ACHN (cell line): ENCODE data around the gene STXBP1.
A peak's percentile ranks its signal among the peaks of the same experiment; 100 is the strongest.

Source experiments
- DNase-seq: peaks from one replicate; pipeline ENCODE4 v3.0.0-alpha.2; 2015
- in situ Hi-C: cut with HindIII; loops from 2 replicates; pipeline ENCODE4 v1.10.0; 2017; ENCODE audit warnings: low sequenced_read_pairs, low pct_ligation_motif_present, low pct_unique_long_range_greater_than_20kb

STXBP1 gene

DNA sequence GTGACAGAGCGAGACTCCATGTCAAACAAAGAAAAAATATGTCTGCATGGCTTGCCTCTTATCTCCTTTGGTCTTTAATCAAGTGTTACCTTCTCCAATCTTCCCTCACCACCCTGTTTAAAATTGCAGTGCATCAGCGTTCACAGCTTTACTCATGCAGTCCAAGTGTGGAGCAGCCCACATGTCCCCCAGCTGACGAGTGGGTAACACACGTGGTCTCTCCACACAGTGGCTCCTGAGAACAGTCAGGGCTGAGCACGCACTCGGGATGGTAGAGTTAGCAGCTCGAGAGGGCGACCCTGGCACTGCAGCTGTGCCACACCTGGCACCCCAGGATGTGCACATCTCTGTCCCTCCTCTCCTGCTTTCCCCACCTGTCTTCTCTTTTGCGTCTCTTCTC lies 68.8 kb downstream of the STXBP1 start:
- DNase-seq, result no peak
- in situ Hi-C loops, result no loop called here

DNA sequence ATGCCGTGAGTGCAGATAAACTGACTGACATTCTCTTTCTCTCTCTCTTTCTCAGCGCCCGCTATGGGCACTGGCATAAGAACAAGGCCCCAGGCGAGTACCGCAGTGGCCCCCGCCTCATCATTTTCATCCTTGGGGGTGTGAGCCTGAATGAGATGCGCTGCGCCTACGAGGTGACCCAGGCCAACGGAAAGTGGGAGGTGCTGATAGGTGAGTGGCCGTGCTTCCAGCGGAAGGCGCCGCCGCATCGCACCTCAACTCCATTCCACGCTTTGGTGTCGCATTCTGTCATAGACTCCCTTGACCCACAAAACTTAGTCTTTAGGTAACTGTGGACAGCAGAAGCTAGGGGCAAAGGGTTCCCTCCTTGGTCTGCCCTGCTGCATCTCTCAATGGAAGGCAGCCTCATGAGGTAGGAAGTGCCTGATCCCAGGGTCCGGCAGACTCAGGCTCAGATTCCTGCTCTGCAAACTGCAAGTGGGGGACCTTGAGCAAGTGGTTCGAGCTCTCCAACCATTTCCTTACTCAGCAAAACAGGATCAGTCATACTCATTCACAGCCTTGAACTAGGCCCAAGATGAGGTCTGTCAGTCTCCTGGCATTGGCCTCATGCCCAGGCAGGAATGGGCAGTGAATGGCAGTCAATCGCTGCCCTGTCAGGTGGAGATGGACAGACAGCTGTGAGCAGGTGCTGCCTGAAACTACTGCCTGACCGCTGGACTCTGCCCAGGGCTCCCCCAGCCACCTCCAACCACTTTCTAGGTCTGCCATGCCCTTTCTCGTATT lies 70.5 kb downstream of the STXBP1 start:
- DNase-seq, result no peak
- in situ Hi-C loops, result no loop called here

DNA sequence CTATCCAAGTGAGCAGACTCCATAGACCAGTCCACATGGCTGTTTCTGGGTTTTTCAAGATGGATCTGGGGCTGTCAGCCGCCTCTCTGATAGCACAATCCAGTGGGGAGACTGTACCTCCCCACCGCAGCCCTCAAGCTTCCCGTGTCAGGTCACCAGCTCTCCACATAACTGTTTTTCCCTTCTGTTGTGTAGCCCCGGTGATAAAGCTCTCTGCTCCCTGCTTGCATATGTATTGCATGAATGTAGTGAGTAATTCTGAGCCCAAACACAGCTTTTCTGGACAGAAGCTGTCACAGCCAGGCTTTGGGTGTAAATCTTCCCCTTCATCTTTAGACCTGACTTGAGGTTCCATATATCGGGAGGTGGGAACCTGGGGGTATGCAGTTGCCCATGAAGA lies 71.6 kb downstream of the STXBP1 start:
- in situ Hi-C loops, result no loop called here
- no peak for DNase-seq

DNA sequence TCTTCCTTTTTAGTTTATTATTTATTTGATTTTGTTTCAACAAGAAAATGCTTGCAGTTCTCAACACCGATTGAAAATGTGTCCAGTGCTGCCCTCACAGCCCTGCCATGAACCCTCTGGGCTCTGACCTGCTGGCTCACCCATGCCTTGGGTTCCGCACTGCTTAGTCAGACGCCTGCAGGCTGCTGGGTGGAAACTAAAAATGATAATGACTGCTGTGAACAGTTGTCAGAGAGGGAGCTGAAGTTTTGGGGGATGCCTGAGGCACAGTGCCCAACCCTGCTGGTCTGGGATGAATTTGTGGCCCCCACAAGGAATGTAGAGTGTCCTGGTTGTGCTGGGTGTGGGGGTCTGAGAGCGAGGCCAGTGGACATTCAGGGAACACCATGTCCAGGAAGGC lies 72.5 kb downstream of the STXBP1 start:
- in situ Hi-C loops, result no loop called here
- peak; percentile 7 for DNase-seq

DNA sequence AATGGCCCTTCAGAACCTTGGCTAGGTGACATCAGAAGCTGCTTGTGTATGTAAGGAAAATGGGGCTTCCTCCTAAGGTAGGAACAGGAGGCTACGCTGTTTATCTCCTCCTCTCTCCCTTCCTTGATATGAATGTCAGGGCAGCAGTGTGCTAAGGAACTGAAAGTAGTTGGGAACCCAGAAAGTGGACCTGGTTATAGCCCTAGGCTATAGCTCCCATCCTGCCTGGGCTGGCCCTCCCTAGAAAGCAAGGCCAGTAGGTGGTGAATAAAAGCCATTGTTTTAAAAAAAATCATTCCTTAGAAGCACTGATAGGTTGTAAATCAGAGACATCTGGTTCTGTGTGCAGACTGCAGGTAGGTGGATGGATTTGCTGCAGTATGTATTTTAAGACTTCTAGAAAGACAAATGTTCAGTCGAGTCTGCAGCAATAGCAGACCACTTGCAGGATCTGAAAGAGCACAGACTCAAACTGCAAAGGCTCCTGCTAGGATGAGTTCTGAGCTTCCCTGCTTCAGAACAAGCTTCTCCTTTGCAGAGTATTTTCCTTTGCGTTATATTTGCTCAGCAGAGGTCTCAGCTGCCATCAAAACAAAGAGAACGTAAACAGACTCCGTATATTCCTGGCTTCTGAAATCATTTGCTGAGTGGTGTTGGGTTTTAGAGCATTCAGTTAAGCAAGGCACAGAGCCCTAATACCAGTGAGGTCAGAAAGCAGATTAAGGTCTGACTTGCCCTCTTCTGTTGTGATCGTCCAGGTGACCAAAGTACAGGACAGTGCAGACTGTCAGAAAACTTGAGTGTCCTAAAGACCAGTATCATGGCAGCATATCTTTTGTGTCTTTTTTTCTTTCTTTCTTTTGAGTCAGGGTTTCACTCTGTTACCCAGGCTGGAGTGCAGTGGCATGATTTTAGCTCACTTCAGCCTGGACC lies 74.7 kb downstream of the STXBP1 start:
- in situ Hi-C loops, result no loop called here
- no peak for DNase-seq

DNA sequence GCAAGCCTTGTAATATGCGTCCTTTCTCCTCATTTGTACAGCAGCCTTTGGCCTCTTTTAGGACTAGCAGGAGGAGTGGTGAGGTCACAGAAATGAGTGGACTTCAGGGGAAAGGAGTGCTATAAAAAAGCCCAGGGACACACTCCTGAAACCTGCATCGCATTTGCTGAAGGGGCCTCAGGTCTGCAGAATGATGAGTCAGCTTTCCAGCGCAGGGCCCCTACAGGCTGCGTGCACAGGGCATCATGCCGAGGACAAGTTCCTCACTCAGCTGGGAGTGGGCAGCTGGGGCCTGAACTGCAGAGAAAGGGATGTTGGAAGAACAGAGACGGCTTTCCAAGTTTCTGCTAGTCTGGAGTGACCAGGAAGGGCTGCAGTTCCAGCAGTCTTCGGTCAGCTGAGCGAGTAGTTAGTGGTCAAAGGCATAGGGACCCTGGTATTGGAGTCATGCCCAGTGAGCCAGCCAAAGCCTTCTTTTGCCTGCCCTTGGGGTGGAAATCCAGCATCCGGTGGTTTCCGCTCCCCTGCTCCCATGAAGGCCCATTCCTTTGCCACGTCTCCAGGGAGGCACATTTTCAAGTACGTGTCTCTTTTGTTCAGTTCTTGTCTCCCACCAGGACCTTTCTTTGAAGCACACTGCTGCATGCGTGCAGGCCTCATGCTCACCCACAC lies 77.4 kb downstream of the STXBP1 start:
- in situ Hi-C loops, result no loop called here
- no peak for DNase-seq

DNA sequence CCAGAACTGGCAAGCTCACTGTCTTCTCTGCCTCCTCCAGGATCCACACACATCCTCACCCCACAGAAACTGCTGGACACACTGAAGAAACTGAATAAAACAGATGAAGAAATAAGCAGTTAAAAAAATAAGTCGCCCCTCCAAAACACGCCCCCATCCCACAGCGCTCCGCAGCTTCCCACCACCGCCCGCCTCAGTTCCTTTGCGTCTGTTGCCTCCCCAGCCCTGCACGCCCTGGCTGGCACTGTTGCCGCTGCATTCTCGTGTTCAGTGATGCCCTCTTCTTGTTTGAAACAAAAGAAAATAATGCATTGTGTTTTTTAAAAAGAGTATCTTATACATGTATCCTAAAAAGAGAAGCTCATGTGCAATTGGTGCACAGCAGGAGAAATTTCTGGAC lies 78.7 kb downstream of the STXBP1 start:
- DNase-seq, result no peak
- in situ Hi-C loops, result no loop called here

DNA sequence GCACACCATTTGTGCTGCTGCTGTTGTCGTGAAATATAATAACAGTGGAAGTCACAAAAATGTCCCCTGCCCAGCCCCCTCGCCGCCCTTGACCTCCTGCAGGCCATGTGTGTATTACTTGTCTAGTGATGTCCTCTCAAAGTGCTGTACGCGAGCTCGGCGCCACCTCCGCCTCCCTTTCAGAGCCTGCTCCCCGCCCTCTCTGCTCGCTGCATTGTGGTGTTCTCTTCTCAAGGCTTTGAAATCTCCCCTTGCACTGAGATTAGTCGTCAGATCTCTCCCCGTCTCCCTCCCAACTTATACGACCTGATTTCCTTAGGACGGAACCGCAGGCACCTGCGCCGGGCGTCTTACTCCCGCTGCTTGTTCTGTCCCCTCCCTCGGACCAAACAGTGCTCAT lies 80.0 kb downstream of the STXBP1 start:
- in situ Hi-C loops, result no loop called here
- no peak for DNase-seq

DNA sequence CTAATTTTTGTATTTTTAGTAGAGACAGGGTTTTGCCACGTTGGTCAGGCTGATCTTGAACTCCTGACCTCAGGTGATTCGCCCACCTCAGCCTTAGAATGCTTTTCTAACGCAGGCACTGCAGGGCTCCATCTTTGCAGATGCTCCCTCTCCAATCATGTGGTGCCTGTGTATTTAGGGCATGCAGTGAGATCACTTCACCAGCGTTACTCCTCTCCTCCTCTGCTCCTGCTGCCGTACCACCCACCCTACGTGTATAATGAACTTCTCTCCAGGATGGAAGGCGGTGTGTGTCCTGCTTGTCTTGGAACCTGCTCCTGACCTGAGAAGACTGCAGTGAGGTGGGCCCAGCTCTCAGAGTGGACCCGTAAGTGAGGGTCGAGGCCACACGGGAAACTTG lies 81.1 kb downstream of the STXBP1 start:
- DNase-seq, result no peak
- in situ Hi-C loops, result no loop called here

DNA sequence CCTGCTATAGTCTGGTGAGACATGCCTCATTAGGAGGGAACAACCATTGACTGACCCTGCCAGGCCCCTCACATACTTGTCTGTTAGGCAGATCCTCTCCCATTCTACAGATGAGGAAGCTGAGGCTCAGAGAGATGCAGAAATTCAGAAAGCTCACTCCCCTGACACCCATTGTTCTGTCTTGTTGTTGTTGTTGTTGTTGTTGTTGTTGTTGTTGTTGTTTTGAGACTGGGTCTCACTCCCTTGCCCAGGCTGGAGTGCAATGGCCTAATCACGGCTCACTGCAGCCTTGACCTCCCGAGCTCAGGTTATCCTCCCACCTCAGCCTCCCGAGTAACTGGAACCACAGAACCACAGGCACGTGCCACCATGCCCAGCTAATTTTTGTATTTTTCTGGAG lies 81.6 kb downstream of the STXBP1 start:
- DNase-seq, result no peak
- in situ Hi-C loops, result no loop called here

DNA sequence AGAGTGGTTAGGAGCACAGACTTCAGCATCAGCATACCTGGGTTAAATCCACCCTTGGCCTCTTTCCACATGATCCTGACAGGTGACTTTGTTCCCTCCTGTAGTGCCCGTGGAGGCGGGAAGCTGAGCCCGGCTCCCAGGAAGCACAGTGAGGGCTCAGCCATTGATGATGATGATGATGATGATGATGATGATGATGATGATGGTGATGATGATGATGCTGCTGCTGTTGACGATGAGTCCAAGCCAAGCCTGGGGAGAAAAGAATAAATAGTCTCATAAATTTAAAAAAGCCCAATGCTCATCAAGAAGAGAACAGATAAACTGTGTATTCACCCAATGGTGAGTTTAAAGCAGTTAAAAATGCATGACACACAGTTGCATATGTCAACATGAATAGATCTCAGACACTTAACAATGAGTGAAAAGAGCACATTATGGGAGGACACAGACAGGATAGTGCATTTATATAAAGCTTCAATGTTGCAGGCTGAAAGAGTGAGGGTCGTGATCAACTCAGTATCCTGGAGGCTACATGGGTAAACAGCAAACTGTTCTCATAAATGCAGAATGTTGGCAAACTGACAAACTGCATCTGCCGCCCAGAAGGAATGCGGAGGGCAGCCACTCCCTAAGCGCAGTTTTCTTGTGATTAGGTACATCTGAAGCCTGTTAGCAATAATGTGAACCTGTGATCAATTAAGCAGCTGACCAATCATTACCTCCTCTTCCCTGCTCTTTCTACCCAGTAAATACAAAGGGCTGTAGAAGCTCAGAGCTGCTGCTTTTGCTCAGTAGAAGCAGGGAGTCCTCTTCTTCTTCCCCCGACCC lies 83.0 kb downstream of the STXBP1 start:
- no peak for DNase-seq
- in situ Hi-C loops, result no loop called here

DNA sequence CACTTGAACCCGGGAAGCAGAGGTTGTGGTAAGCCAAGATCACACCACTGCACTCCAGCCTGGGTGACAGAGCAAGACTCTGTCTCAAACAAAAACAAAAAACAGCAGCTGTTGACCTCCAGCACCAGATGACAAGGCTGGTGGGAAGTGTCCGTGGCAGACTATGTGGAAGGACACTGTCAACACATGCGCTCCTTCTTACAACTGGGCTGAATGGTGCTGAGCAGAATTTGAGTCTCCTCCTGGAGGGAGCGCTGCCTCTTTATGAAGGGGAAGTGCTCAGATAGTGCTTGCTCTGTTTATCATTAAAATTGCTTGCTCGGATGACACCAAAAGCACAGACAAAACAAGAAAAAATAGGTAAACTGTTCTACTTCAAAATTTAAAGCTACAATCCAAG lies 85.5 kb downstream of the STXBP1 start:
- no peak for DNase-seq
- in situ Hi-C loops, result no loop called here

DNA sequence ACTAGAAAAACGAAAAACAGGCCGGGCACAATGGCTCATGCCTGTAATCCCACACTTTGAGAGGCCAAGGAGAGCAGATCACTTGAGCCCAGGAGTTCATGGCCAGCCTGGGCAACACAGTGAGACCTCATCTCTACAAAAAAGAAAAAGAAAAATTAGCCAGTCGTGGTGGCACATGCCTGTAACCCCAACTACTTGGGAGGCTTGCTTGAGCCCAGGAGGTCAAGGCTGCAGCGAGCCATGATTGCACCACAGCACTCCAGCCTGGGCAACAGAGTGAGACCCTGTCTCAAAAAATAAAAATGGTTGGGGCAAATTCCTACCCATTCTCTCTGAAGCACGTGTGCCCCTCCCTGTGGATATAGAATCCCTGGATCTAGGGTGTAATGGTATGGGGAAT lies 86.3 kb downstream of the STXBP1 start:
- DNase-seq, result no peak
- in situ Hi-C loops, result no loop called here

DNA sequence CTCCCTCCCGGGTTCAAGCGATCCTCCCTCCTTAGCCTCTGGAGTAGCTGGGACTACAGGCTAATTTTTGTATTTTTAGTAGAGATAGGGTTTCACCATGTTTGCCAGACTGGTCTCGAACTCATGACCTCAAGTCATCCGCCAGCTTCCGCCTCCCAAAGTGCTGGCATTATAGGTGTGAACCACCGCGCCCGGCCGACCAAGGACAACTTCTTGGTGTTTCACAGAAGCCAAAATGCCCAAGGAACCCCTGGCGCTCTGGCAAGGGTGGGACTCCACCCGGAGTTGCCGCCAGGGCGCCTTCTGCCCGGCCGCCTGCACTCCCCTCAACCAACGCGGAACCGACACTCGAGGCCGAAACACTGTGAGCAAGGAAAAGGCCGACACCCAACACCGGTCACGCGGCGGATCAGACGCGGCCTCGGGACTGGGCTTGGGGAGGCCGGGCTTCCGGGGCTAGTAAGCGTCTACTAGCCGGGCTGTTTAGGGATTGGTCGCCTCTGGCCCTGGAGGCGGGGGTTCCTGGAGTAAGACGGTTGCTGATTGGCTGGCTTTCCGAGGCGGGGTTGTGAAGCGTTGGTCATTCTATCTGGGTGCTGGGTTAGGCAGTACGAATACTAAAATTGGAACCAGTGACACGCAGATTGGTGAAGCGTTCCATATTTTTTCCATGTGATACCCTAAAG lies 87.1 kb downstream of the STXBP1 start:
- in situ Hi-C loops, result no loop called here

DNA sequence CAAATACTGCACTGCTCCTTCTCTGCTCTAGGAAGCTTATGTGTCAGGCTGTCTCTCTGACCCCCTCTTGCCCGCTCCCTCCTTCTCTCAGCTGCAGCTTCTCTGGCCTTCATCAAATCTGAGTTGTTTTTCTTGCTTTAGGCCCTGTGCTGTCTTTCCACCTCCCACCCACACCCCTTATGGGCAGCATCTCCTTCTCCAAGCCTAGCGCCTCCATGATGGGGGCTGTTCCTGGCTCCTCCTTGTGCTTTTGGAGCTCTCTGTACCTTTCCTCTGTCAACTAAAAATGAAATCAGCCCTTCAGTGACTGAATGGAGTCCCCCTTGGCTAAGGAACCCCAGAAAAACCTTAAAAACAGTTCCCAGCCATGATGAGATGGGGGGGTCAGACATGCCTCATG lies 88.1 kb downstream of the STXBP1 start:
- in situ Hi-C loops, result no loop called here
- no peak for DNase-seq

More for the DNA sequence above, 87.1 kb downstream of the STXBP1 start:
- DNase-seq, result peak; percentile 50

DNA sequence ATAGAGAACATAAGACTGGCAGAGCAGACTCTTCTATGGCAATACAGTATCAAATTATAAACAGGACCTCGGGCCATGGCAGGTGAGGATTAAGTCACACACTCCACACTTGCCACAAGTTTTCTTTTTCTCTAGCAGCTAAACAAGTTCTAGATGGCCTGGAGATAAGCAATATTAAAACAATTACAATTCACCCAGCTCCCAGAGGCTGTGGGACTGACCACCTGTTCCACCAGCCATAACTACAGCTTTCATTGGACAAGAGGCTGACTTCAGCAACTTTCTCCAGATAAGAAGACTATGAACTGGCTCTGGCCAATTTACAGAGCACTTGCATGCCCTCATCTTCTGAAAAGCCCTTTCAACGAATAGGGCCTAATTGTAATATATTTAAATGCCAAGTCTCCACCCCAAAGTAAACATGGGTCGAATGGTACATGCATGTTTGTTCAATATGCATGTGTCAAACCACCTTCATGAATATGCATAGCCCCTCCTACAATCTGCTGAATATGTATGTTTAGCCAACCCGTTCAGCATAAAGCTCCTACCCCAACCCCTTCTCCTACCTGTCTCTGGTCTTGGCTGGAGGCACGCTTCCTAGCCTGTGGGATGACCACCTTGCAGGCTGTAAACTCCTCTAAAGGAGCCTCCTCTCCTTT lies 88.6 kb downstream of the STXBP1 start:
- no peak for DNase-seq
- in situ Hi-C loops, result no loop called here

DNA sequence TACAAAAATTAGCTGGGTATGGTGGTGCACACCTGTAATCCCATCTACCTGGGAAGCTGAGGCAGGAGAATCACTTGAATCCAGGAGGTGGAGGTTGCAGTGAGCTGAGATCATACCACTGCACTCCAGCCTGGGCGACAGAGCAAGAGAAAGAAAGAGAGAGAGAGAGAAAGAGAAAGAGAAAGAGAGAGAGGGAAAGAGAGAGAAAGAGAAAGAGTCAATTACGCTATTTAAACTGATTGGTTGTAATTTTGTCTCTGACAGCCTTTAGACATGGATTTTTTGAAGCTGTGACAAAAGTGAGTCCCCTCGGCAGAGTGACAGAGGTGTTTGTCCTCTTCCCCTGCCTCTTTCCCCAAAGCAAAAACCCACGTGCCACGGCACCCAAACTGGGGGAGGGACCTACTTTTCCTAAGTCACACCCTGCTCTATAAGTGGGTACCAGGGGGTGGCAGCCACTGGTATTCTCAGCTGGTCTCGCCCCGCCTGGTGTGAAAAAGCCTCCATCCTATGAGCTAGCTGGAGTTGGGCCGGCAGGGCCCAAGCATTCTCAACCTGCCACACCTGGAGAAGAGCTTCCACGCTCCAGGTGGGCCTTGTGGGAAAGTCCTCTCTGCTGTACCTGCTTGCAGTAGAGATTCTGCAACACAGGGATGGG lies 91.3 kb downstream of the STXBP1 start:
- in situ Hi-C loops, result no loop called here
- DNase-seq, result no peak
